ENCODE data around the gene GPAM. TPM values are rescaled to one million over a fixed set of nuclear protein-coding genes. Genes with fewer than 3 reads are reported as not detected.

The GPAM gene
- total RNA-seq, 2 donors from 2014 or later = 8.5 to 11.2 TPM

DNA sequence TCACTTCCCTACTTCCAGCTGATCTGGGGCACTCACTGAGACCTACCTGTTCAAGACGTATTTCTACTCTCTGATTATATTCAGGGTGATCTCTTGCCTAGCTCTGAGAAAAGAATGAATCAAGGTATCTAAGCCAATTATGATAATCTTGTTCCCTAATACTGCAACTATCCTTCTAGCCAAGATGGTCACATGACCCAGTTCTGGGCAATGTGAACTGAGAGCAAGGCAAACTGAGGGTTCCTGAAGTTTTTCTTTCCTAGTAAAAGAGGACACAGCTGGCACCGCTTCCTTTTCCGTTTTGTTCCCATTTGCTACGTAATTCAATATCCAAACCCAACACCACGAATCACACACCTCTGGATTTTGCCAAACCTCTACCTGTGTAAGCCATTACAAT, 5.9 kb upstream of the GPAM start:
- Histone ChIP-seq H3K27ac (peak overlapping the region; percentile 26 to 44), H3K27me3 (replicated peaks; ENCODE audit: insufficient read depth) (no peaks in the 10 kb centered on the region), H3K4me3 (no peak overlapping the region), H3K4me1 (ENCODE audit: control insufficient read depth in 1 of 2, low read depth in 2 of 2) (peaks cover 10 to 28% of the 10 kb centered on the region in 2 donors), H3K36me3 (no peaks in the 10 kb centered on the region), H3K9me3 (no peaks in the 10 kb centered on the region)
- ATAC-seq (ENCODE audit: insufficient number of reproducible peaks, low FRiP score, low read depth) (no peak), DNase-seq (ENCODE audit: low spot score) (no peak)
- TF ChIP-seq, protein P1, sequence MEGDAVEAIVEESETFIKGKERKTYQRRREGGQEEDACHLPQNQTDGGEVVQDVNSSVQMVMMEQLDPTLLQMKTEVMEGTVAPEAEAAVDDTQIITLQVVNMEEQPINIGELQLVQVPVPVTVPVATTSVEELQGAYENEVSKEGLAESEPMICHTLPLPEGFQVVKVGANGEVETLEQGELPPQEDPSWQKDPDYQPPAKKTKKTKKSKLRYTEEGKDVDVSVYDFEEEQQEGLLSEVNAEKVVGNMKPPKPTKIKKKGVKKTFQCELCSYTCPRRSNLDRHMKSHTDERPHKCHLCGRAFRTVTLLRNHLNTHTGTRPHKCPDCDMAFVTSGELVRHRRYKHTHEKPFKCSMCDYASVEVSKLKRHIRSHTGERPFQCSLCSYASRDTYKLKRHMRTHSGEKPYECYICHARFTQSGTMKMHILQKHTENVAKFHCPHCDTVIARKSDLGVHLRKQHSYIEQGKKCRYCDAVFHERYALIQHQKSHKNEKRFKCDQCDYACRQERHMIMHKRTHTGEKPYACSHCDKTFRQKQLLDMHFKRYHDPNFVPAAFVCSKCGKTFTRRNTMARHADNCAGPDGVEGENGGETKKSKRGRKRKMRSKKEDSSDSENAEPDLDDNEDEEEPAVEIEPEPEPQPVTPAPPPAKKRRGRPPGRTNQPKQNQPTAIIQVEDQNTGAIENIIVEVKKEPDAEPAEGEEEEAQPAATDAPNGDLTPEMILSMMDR (IDR thresholded peaks at IDR 0.05) = no peak

DNA sequence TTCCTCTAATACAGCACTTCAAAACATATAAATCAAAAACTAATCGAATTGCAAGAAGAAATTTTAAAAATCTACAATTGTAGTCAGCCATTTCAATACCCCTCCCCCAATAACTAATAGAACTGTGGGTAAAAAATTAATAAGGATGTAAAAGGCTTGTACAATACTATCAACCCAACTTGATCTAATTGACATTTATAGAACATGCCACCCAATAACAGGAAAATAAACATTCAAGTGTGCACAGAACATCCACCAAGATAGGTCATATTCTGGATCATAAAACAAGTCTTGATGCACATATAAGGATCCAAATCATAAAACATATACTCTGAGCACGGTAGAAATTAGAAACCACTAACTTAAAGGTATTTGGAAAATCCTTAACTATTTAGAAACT, 4.0 kb upstream of the GPAM start:
- Histone ChIP-seq H3K27me3 (replicated peaks; ENCODE audit: insufficient read depth) (no peaks in the 10 kb centered on the region), H3K9me3 (no peaks in the 10 kb centered on the region), H3K27ac (no peak overlapping the region), H3K4me1 (ENCODE audit: control insufficient read depth in 1 of 2, low read depth in 2 of 2) (peaks cover 19 to 40% of the 10 kb centered on the region in 2 donors), H3K4me3 (no peak overlapping the region), H3K36me3 (no peaks in the 10 kb centered on the region)
- DNase-seq (ENCODE audit: low spot score) (no peak), ATAC-seq (ENCODE audit: insufficient number of reproducible peaks, low FRiP score, low read depth) (no peak)
- TF ChIP-seq, protein P1 (IDR thresholded peaks at IDR 0.05) = no peak

DNA sequence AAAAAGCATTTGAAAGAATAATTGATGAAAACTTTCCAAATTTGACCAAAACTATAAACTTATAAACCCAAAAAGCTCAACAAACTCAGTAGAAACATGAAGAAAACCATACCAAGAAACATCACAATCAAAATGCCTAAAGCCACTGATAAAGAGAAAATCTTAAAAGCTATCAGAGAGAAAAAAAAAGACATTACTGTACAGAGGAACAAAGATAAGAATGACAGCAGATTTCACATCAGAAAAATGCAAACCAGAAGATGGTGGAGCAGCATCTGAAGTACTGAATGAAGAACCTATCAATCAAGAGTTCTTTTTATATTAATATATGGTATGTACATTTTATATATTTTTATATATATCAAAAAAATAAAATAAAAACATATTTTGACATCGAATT, 2.4 kb upstream of the GPAM start:
- H3K9me3 ChIP-seq = no peaks in the 10 kb centered on the region
- no peak for ATAC-seq (ENCODE audit: insufficient number of reproducible peaks, low FRiP score, low read depth)
- peaks cover 22 to 45% of the 10 kb centered on the region in 2 donors for H3K4me1 ChIP-seq (ENCODE audit: control insufficient read depth in 1 of 2, low read depth in 2 of 2)
- H3K4me3 ChIP-seq = no peak overlapping the region
- DNase-seq (ENCODE audit: low spot score) = no peak
- H3K27me3 ChIP-seq (replicated peaks; ENCODE audit: insufficient read depth) = no peaks in the 10 kb centered on the region
- TF ChIP-seq, protein P1 (IDR thresholded peaks at IDR 0.05) = no peak
- peak overlapping the region in 1 of 2 donors; percentile 22 for H3K27ac ChIP-seq
- H3K36me3 ChIP-seq = no peaks in the 10 kb centered on the region

DNA sequence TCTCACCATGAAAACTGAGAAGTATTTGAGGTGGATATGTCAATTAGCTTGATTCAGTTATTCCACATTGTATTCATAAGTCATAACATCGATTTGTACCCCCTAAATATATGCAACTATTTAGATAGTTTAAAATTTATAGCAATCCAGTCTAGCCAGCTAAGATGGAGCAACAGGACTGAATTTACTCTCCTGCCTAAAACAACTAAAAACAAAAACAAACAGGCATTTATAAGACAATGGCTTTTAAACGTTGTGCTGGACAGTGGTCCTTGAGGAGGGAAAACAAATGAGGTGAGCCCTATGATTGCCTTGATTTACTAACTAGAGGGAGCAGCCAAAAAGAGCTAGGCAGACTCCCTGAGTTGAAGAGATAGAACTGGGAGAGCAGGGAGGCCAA, 814 bp upstream of the GPAM start:
- TF ChIP-seq, protein P1 (IDR thresholded peaks at IDR 0.05) = no peak
- peaks cover 14 to 29% of the 10 kb centered on the region in 2 donors for H3K4me1 ChIP-seq (ENCODE audit: control insufficient read depth in 1 of 2, low read depth in 2 of 2)
- peak overlapping the region; percentile 79 to 82 for H3K27ac ChIP-seq
- no peaks in the 10 kb centered on the region for H3K36me3 ChIP-seq
- H3K27me3 ChIP-seq (replicated peaks; ENCODE audit: insufficient read depth) = no peaks in the 10 kb centered on the region
- ATAC-seq (ENCODE audit: insufficient number of reproducible peaks, low FRiP score, low read depth) = no peak
- peak overlapping the region; percentile 92 for H3K4me3 ChIP-seq
- H3K9me3 ChIP-seq = no peaks in the 10 kb centered on the region
- DNase-seq (ENCODE audit: low spot score) = no peak

DNA sequence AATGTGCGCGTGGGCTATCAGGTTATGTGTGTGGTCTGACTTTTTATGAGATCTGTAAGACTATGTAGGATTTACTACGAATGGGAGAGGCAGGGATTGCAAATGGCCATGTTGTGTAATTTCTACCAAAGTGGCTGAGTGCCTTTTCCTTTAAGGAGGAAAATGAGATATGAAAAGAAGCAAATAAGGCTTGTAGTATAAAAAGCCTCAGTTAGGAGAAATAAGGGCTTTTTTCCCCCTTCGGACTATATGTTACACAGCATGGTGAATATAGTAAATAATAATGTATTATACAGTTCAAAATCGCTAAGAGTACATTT, 447 bp upstream of the GPAM start:
- no peak for DNase-seq (ENCODE audit: low spot score)
- peaks cover 14 to 26% of the 10 kb centered on the region in 2 donors for H3K4me1 ChIP-seq (ENCODE audit: control insufficient read depth in 1 of 2, low read depth in 2 of 2)
- peak overlapping the region; percentile 79 to 82 for H3K27ac ChIP-seq
- H3K9me3 ChIP-seq = no peaks in the 10 kb centered on the region
- H3K27me3 ChIP-seq (replicated peaks; ENCODE audit: insufficient read depth) = no peaks in the 10 kb centered on the region
- ATAC-seq (ENCODE audit: insufficient number of reproducible peaks, low FRiP score, low read depth) = no peak
- TF ChIP-seq, protein P1 (IDR thresholded peaks at IDR 0.05) = no peak
- no peaks in the 10 kb centered on the region for H3K36me3 ChIP-seq
- peak overlapping the region; percentile 92 for H3K4me3 ChIP-seq

All from thoracic aorta (tissue), 2 donors.